Vagina (tissue), 2 donors: ENCODE measurements around the gene CGGBP1. TPM values are rescaled to one million over a fixed set of nuclear protein-coding genes. Genes with fewer than 3 reads are reported as not detected.

Experiments
- DNase-seq, 2 donors: peaks; one replicate each; pipeline ENCODE4 v3.0.0-alpha.2; 2017; ENCODE audit errors: extremely low spot score in 2 of 2
- H3K27ac ChIP-seq: fragments of 200-600 bp; sonication (generic); one replicate; pipeline ENCODE4 v1.5.1; 2019
- H3K27me3 ChIP-seq: fragments of 200-600 bp; sonication (generic); one replicate; pipeline ENCODE4 v1.5.1; 2019
- H3K36me3 ChIP-seq, 2 donors: fragments of 200-600 bp; sonication (generic); one replicate each; pipeline ENCODE4 v1.5.1; 2017 to 2019
- H3K4me1 ChIP-seq: fragments of 200-600 bp; sonication (generic); one replicate; pipeline ENCODE4 v1.5.1; 2019
- H3K4me3 ChIP-seq, 2 donors: fragments of 200-600 bp; sonication (generic); 1 replicate in 1 of 2; 2 replicates in 1 of 2; pipeline ENCODE4 v1.5.1; 2016 to 2019
- H3K9me3 ChIP-seq: fragments of 200-600 bp; sonication (generic); one replicate; pipeline ENCODE4 v1.5.1; 2019
- POLR2A ChIP-seq, 2 donors: fragments of 450-650 bp; IDR thresholded peaks; one replicate each; pipeline ENCODE4 v1.6.1; 2017; ENCODE audit warnings: antibody characterized with exemption in 2 of 2, mild to moderate bottlenecking in 2 of 2, moderate library complexity in 2 of 2
- POLR2AphosphoS5 ChIP-seq, 2 donors: sonication (generic); formaldehyde crosslinking; IDR thresholded peaks; one replicate each; pipeline ENCODE4 v1.9.0; 2017; ENCODE audit warnings: antibody characterized with exemption in 2 of 2, mild to moderate bottlenecking in 2 of 2, low read depth in 1 of 2; ENCODE audit not compliant: insufficient read depth in 1 of 2
- intact Hi-C: fragments of 100-400 bp; cut with DNase I; formaldehyde crosslinking; loops from one replicate; pipeline ENCODE4 v1.15.1; 2023
- total RNA-seq: library from RNA; depleted of rRNA; stranded (reverse); fragments of >200 nt; gene quantifications from one replicate; pipeline ENCODE4 v1.2.3, GENCODE V29; 2016
- TF ChIP-seq, protein P1 (sequence below), 3 experiments: fragments of 450-650 bp in 2 of 3; fragments of 200-600 bp in 1 of 3; sonication (generic) in 1 of 3; IDR thresholded peaks; one replicate each; pipeline ENCODE4 v1.5.1; 2017 to 2019; ENCODE audit warnings: antibody characterized with exemption in 3 of 3, mild to moderate bottlenecking in 2 of 3, moderate library complexity in 2 of 3

Gene CGGBP1, protein sequence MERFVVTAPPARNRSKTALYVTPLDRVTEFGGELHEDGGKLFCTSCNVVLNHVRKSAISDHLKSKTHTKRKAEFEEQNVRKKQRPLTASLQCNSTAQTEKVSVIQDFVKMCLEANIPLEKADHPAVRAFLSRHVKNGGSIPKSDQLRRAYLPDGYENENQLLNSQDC
- 53.3 TPM for total RNA-seq

DNA sequence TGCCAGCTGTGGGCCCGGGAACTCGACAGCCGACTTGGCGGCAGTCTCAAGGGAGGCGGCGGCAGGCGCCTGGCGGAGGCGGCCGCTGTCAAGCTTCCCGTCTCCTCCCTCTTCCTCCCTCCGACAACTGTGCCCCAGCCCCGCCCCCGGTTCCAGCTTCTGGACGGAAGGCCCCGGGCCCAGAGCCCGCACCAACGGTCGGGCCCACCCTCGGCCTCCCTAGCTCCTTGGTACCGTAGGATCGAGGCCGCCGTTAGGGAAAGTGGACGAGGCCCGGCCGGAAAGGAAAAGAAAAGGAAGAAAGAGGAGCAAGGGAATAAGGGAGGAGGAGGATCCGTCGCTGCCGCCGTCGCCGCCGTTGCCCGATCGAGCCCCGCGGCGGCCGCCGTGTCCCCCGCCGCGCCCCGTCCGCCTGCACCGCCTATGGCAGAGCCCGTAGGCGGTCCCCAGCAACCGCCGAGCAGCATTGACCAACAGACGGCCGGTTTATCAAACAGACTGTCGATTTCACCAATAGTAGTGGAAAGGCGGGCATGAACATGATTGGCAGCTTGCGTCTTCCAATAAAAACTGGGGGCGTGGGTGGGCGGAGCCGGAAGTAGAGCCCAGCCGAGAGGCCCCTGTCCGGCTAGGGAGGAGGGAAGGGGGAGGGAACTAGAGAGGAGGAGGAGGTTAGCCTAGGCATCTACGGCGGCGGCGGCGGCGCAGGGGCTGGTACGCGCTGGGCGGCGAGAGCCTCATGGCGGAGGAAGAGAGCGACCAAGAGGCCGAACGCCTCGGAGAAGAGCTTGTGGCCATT is at the start of gene CGGBP1, which contains the start of gene ZNF654:
Gene CGGBP1 (minus strand): TSS at position 425 of the 799 bp plus-strand sequence. CDS start 3,029 bp downstream, outside the sequence.
Gene ZNF654 (plus strand): TSS at position 675 of the 799 bp plus-strand sequence. CDS start 65 bp downstream, at position 740.
- Histone ChIP-seq H3K4me1 (peaks cover 53% of the 10 kb centered on the region), H3K9me3 (no peaks in the 10 kb centered on the region), H3K27me3 (no peaks in the 10 kb centered on the region), H3K4me3 (peak within 1 kb of the TSS; percentile 73 to 97), H3K27ac (peak within 1 kb of the TSS; percentile 99), H3K36me3 (peaks cover 0 to 13% of the 10 kb centered on the region in 2 donors)
- intact Hi-C loops, result no loop called here
- TF ChIP-seq POLR2AphosphoS5 (IDR thresholded peaks at IDR 0.05; ENCODE audit: insufficient read depth in 1 of 2, low read depth in 1 of 2), result peak; percentile 82 to 98
- peak in 1 of 2 donors; percentile 72 for TF ChIP-seq POLR2A (IDR thresholded peaks at IDR 0.05)
- TF ChIP-seq, protein P1, sequence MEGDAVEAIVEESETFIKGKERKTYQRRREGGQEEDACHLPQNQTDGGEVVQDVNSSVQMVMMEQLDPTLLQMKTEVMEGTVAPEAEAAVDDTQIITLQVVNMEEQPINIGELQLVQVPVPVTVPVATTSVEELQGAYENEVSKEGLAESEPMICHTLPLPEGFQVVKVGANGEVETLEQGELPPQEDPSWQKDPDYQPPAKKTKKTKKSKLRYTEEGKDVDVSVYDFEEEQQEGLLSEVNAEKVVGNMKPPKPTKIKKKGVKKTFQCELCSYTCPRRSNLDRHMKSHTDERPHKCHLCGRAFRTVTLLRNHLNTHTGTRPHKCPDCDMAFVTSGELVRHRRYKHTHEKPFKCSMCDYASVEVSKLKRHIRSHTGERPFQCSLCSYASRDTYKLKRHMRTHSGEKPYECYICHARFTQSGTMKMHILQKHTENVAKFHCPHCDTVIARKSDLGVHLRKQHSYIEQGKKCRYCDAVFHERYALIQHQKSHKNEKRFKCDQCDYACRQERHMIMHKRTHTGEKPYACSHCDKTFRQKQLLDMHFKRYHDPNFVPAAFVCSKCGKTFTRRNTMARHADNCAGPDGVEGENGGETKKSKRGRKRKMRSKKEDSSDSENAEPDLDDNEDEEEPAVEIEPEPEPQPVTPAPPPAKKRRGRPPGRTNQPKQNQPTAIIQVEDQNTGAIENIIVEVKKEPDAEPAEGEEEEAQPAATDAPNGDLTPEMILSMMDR (IDR thresholded peaks at IDR 0.05), result no peak
- peak; percentile 99 for DNase-seq

DNA sequence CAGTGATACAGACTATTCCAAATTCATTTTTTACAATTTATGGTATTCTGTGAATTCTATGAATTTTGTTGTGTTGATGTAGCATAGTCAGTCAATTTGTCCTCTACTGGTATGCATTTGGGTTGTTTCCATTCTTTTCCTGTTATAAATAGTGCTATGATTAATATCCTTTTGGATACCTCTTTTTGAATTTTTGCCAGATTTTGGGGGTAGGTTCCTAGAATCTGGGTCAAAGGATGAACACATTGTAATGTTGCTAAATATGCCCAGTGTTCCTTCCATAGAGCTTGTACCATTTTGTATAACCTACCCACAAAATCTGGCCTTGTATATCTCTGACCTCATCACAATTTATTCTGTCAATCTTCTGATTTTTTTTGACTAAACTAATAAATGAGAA is 46.5 kb upstream of the CGGBP1 start:
- Histone ChIP-seq H3K36me3 (no peaks in the 10 kb centered on the region), H3K9me3 (no peaks in the 10 kb centered on the region), H3K4me1 (peaks cover 9% of the 10 kb centered on the region), H3K27ac (no peak overlapping the region), H3K4me3 (no peak overlapping the region), H3K27me3 (no peaks in the 10 kb centered on the region)
- TF ChIP-seq POLR2A (IDR thresholded peaks at IDR 0.05), result no peak
- no peak for TF ChIP-seq POLR2AphosphoS5 (IDR thresholded peaks at IDR 0.05; ENCODE audit: insufficient read depth in 1 of 2, low read depth in 1 of 2)
- TF ChIP-seq, protein P1 (IDR thresholded peaks at IDR 0.05), result no peak
- intact Hi-C loops, result no loop called here
- no peak for DNase-seq

DNA sequence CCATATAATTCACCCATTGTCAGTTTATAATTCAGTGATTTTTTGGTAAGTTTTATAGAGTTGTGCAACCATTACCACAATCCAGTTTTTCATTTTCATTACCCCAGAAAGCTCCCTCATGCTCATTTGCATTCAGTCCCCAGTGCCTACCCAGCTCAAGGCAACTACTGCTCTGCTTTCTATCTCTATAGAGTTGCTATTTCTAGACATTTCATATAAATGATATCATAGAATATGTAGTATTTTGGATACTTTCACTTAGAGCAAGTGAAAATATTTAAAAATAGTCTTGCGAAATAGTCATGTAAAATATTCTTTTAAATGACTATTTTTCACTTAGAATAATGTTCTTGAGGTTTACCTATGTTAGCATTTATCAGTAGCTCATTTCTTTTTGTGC is 42.3 kb upstream of the CGGBP1 start:
- Histone ChIP-seq H3K36me3 (no peaks in the 10 kb centered on the region), H3K4me3 (no peak overlapping the region), H3K9me3 (no peaks in the 10 kb centered on the region), H3K4me1 (peaks cover 2% of the 10 kb centered on the region), H3K27ac (no peak overlapping the region), H3K27me3 (no peaks in the 10 kb centered on the region)
- TF ChIP-seq POLR2AphosphoS5 (IDR thresholded peaks at IDR 0.05; ENCODE audit: insufficient read depth in 1 of 2, low read depth in 1 of 2), result no peak
- no peak for TF ChIP-seq POLR2A (IDR thresholded peaks at IDR 0.05)
- TF ChIP-seq, protein P1 (IDR thresholded peaks at IDR 0.05), result no peak
- intact Hi-C loops, result no loop called here
- no peak for DNase-seq

- no peak for TF ChIP-seq POLR2AphosphoS5 (IDR thresholded peaks at IDR 0.05; ENCODE audit: insufficient read depth in 1 of 2, low read depth in 1 of 2)
- TF ChIP-seq, protein P1 (IDR thresholded peaks at IDR 0.05), result no peak
- no peak for TF ChIP-seq POLR2A (IDR thresholded peaks at IDR 0.05)
- Histone ChIP-seq H3K4me1 (no peaks in the 10 kb centered on the region), H3K27me3 (no peaks in the 10 kb centered on the region), H3K36me3 (peaks cover 0 to 17% of the 10 kb centered on the region in 2 donors), H3K27ac (no peak overlapping the region), H3K9me3 (no peaks in the 10 kb centered on the region), H3K4me3 (no peak overlapping the region)
- intact Hi-C loops, result no loop called here
- DNase-seq, result no peak
Observed at GRCh38 chr3:88093266-88093665, 34.5 kb upstream of the CGGBP1 start.
